Bronchial epithelial cell (primary cell): Measurements from ENCODE around the gene BGN. TPM values are rescaled to one million over a fixed set of nuclear protein-coding genes. Genes with fewer than 3 reads are reported as not detected.

Experiments used
- DNase-seq: peaks from one replicate; pipeline ENCODE4 v3.0.0-alpha.2; 2010; ENCODE audit warnings: low read depth
- FAIRE-seq: peaks from 2 replicates; lab custom pipeline; 2011; peaks lifted over from hg19 to GRCh38; lab: Jason Lieb, UNC
- H3K27me3 ChIP-seq: 2 replicates; pipeline ENCODE4 v1.5.1; 2011; ENCODE audit warnings: low read length; ENCODE audit not compliant: control insufficient read depth, insufficient read depth
- H3K36me3 ChIP-seq: 2 replicates; pipeline ENCODE4 v1.5.1; 2011; ENCODE audit warnings: low read length; ENCODE audit not compliant: control insufficient read depth, insufficient read depth
- H3K4me3 ChIP-seq: 2 replicates; pipeline ENCODE4 v1.5.1; 2011; ENCODE audit warnings: mild to moderate bottlenecking, low read depth, low read length, control low read depth
- total RNA-seq: library from RNA; depleted of rRNA; stranded (reverse); fragments of >200 nt; gene quantifications from 2 replicates; pipeline ENCODE4 v1.2.1, GENCODE V29; 2014
- TF ChIP-seq, protein P1 (sequence below): IDR thresholded peaks from 2 replicates; pipeline ENCODE4 v1.5.1; 2011; ENCODE audit warnings: mild to moderate bottlenecking, moderate library complexity, low read length, control low read depth, inconsistent platforms; ENCODE audit not compliant: insufficient read depth, severe bottlenecking

Gene BGN
- total RNA-seq, 1 donor from 2014 or later = 0.26 TPM

DNA sequence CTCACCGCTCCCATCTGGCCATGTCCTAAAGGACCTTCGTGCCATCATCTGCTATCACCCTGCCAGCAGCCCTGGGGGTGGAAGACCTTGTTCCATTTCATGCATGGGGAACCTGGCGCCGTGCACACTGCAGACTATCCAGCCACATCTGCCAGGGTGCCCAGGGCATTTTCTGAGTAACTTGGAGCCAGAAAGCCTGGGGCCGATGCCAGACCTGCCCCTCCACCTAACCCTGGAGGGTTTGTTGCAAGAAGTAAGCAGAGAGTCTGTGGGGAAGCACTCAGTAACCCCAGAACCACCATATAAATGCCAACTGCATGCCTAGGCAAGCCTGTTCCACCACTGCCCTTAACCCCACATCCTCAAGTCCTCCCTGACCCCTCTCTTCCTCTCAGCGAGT lies 31.7 kb upstream of the BGN start:
- TF ChIP-seq, protein P1, sequence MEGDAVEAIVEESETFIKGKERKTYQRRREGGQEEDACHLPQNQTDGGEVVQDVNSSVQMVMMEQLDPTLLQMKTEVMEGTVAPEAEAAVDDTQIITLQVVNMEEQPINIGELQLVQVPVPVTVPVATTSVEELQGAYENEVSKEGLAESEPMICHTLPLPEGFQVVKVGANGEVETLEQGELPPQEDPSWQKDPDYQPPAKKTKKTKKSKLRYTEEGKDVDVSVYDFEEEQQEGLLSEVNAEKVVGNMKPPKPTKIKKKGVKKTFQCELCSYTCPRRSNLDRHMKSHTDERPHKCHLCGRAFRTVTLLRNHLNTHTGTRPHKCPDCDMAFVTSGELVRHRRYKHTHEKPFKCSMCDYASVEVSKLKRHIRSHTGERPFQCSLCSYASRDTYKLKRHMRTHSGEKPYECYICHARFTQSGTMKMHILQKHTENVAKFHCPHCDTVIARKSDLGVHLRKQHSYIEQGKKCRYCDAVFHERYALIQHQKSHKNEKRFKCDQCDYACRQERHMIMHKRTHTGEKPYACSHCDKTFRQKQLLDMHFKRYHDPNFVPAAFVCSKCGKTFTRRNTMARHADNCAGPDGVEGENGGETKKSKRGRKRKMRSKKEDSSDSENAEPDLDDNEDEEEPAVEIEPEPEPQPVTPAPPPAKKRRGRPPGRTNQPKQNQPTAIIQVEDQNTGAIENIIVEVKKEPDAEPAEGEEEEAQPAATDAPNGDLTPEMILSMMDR = no peak
- H3K36me3 ChIP-seq = peaks cover 1% of the 10 kb centered on the region
- peak; percentile 7 for FAIRE-seq
- H3K27me3 ChIP-seq = no peaks in the 10 kb centered on the region
- H3K4me3 ChIP-seq = no peak overlapping the region
- DNase-seq = no peak

DNA sequence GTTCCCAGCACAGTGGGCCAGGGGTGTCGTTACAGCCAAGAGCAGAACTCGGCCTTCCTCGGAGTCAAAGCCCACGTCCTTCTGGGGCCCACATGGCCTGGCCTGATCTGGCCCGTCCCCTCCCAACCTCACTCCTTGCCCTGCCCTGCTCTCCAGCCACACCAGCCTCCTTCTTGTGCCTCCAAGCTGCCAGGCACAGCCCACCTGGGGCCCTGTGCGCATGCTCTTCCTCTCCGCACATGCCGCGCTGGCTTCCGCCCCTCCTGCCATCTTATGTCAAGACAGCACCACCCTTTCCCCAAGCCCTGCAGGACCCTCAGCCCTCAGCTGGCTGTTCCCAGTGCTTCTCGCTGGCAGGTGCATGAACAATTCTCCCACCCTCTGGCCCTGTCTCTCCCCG lies 31.2 kb upstream of the BGN start:
- FAIRE-seq (no peak), DNase-seq (no peak)
- Histone ChIP-seq H3K36me3 (peaks cover 3% of the 10 kb centered on the region), H3K27me3 (no peaks in the 10 kb centered on the region), H3K4me3 (no peak overlapping the region)
- TF ChIP-seq, protein P1 = no peak

DNA sequence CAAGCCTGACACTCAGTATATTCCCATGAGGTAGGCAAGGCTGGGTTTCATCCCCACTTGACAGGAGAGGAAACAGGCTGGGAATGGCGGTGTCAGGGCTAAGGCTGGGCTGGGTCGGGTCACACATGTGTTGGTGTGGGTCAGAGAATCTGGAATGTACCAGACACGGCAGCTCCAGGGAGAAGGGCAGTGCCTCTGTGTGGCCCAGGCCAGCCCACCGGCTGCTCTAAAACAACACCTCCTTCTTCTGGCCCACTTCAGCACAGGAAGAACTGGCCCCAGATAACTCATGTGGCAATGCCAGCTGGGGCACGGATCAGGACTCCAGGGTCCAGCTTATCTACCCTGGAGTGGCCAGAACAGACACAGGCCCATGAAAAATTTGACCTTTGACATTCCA lies 30.7 kb upstream of the BGN start:
- Histone ChIP-seq H3K36me3 (peaks cover 4% of the 10 kb centered on the region), H3K27me3 (no peaks in the 10 kb centered on the region), H3K4me3 (no peak overlapping the region)
- no peak for FAIRE-seq
- TF ChIP-seq, protein P1 = no peak
- DNase-seq = no peak

DNA sequence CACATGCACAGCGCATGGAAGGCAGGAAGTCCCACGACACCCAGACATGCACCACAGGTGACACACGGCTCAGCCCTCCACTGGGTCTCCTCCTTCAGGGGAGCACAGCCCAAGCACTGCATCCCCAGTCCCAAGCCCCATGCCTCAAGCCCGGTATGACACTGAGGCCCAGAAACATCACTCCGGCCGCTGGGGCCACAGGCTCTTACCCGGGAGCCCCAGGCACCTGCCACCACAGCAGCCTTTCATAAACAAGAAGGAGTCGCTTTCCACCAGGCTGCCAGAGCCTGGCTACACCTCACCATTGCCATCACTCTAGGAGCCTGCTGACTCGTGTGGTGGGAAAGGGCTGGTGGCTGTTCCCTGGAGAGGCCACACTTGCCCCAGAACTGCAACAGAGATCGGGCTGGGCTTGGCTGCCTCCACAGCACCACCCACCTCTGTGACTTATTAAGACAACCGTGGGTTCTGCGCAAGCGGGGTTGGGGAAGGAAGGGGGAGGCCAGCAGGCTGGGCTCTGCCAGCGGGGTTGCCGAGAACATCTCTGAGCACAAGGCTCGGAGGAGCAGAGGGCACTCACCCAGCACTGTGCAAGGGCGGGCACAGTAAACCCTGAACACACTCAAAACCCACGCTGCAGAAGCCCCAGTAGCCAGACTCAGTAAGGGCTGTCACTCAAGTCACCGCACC lies 28.9 kb upstream of the BGN start:
- Histone ChIP-seq H3K27me3 (no peaks in the 10 kb centered on the region), H3K4me3 (no peak overlapping the region), H3K36me3 (peaks cover 4% of the 10 kb centered on the region)
- DNase-seq = no peak
- peak; percentile 68 for FAIRE-seq
- TF ChIP-seq, protein P1 = no peak

DNA sequence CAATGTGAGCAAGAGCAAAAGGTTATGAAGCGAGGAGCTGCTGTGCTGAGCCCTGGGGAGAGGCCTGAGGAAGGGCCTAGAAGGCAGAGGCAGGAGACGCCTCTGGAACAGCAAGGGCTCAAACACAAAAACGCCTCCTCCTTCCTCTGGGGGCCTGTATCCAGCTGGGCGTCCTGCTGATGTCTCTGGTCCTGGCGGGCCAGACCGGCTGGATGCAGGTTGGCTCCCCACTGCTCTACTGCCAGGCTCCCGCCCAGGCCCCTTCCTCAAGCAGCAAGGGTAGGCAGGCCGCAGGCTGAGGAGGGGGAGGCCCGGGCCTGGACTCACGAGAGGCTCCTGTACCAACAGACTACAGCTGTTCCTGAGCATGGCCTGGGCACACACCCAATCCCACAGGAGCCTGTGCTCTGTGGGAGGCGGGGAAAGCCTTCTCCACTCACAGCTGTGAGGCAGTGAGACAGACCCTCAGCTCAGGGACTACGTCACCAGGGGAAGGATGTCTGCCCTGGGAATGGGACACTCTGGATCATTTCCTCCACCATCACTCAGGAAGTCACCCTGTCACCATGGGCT lies 26.7 kb upstream of the BGN start:
- no peak for FAIRE-seq
- TF ChIP-seq, protein P1 = no peak
- no peak for DNase-seq

More for the DNA sequence above, 26.7 kb upstream of the BGN start:
- Histone ChIP-seq H3K36me3 (peaks cover 4% of the 10 kb centered on the region), H3K27me3 (no peaks in the 10 kb centered on the region), H3K4me3 (no peak overlapping the region)
